Stimulated activated CD4-positive, alpha-beta T cell treated with anti-CD3 and anti-CD28 coated beads, Interleukin-4, amount 100 ng/mL, for 24 hours (primary cell): ENCODE measurements around the gene TOX3.

Source experiments
- DNase-seq: peaks from one replicate; pipeline ENCODE4 v3.0.0-alpha.2; 2020

TOX3 gene

GRCh38 chr16:52563767-52564611 is 17.0 kb upstream of the TOX3 start:
- no peak for DNase-seq

- DNase-seq: no peak
These were observed 15.8 kb upstream of the TOX3 start for GRCh38 chr16:52562770-52563169.

- no peak for DNase-seq
These were observed 15.2 kb upstream of the TOX3 start for GRCh38 chr16:52561910-52562741.

GRCh38 chr16:52558448-52558847 is 11.5 kb upstream of the TOX3 start:
- DNase-seq: no peak

GRCh38 chr16:52557236-52557635 is 10.3 kb upstream of the TOX3 start:
- DNase-seq: no peak

GRCh38 chr16:52556083-52556482 is 9.1 kb upstream of the TOX3 start:
- no peak for DNase-seq

GRCh38 chr16:52555572-52555971 is 8.6 kb upstream of the TOX3 start:
- DNase-seq: no peak

GRCh38 chr16:52554334-52554733 is 7.4 kb upstream of the TOX3 start:
- no peak for DNase-seq

- no peak for DNase-seq
These were observed 6.4 kb upstream of the TOX3 start for GRCh38 chr16:52553322-52553721.

GRCh38 chr16:52552643-52553042 is 5.7 kb upstream of the TOX3 start:
- DNase-seq: no peak

GRCh38 chr16:52549011-52549692 is 2.2 kb upstream of the TOX3 start:
- DNase-seq: no peak

- no peak for DNase-seq
These were observed 1.5 kb upstream of the TOX3 start for GRCh38 chr16:52548261-52549010.

- DNase-seq: no peak
These were observed 882 bp upstream of the TOX3 start for GRCh38 chr16:52547834-52548215.

- no peak for DNase-seq
These were observed 496 bp downstream of the TOX3 start for GRCh38 chr16:52546291-52547003.

- DNase-seq: no peak
These were observed 1.1 kb downstream of the TOX3 start for GRCh38 chr16:52545898-52546266.

GRCh38 chr16:52545222-52545897 is 1.6 kb downstream of the TOX3 start:
- no peak for DNase-seq

- no peak for DNase-seq
These were observed 2.2 kb downstream of the TOX3 start for GRCh38 chr16:52544703-52545102.

- DNase-seq: no peak
These were observed 3.3 kb downstream of the TOX3 start for GRCh38 chr16:52543654-52544053.

- no peak for DNase-seq
These were observed 6.0 kb downstream of the TOX3 start for GRCh38 chr16:52540910-52541309.

GRCh38 chr16:52539191-52539590 is 7.8 kb downstream of the TOX3 start:
- no peak for DNase-seq

GRCh38 chr16:52538511-52538910 is 8.4 kb downstream of the TOX3 start:
- no peak for DNase-seq

- DNase-seq: no peak
These were observed 9.4 kb downstream of the TOX3 start for GRCh38 chr16:52537516-52537915.
